NCI-H2196 treated with DMSO at 0.1 percent for 48 hours (cell line): Measurements from ENCODE around the gene SLC37A1.

Source experiments
- DNase-seq: peaks from one replicate; lab custom pipeline; 2025; ENCODE audit not compliant: unreplicated experiment; lab: John Stamatoyannopoulos, UW

SLC37A1 gene

GRCh38 chr21:42542196-42542595 is 28.5 kb downstream of the SLC37A1 start:
- DNase-seq: no peak

- no peak for DNase-seq
Observed at GRCh38 chr21:42542596-42542995, 28.9 kb downstream of the SLC37A1 start.

GRCh38 chr21:42543106-42543847 is 29.6 kb downstream of the SLC37A1 start:
- DNase-seq: no peak

GRCh38 chr21:42544544-42544943 is 30.9 kb downstream of the SLC37A1 start:
- no peak for DNase-seq

GRCh38 chr21:42545317-42545716 is 31.7 kb downstream of the SLC37A1 start:
- no peak for DNase-seq

- DNase-seq: no peak
Observed at GRCh38 chr21:42545745-42546144, 32.1 kb downstream of the SLC37A1 start.

- no peak for DNase-seq
Observed at GRCh38 chr21:42546433-42546832, 32.8 kb downstream of the SLC37A1 start.

- DNase-seq: no peak
Observed at GRCh38 chr21:42547001-42547905, 33.6 kb downstream of the SLC37A1 start.

- DNase-seq: no peak
Observed at GRCh38 chr21:42547906-42548365, 34.3 kb downstream of the SLC37A1 start.

GRCh38 chr21:42548687-42549406 is 35.2 kb downstream of the SLC37A1 start:
- no peak for DNase-seq

- peak; percentile 79 for DNase-seq
Observed at GRCh38 chr21:42550817-42551216, 37.2 kb downstream of the SLC37A1 start.

GRCh38 chr21:42552407-42553336 is 39.0 kb downstream of the SLC37A1 start:
- DNase-seq: no peak

GRCh38 chr21:42553435-42553834 is 39.8 kb downstream of the SLC37A1 start:
- no peak for DNase-seq

- DNase-seq: no peak
Observed at GRCh38 chr21:42554251-42554961, 40.8 kb downstream of the SLC37A1 start.

GRCh38 chr21:42555756-42556438 is 42.2 kb downstream of the SLC37A1 start:
- DNase-seq: no peak

GRCh38 chr21:42556476-42556875 is 42.8 kb downstream of the SLC37A1 start:
- DNase-seq: no peak

- no peak for DNase-seq
Observed at GRCh38 chr21:42556960-42557359, 43.3 kb downstream of the SLC37A1 start.

- DNase-seq: no peak
Observed at GRCh38 chr21:42557420-42557819, 43.8 kb downstream of the SLC37A1 start.

- no peak for DNase-seq
Observed at GRCh38 chr21:42558368-42558767, 44.7 kb downstream of the SLC37A1 start.
